HG02763 (cell line): ENCODE results near the gene GMDS.
"Not testable (repeated sequence)": the region's sequence is repeated elsewhere in the genome, so short reads cannot be mapped to it uniquely, and the experiment has no call there.

ENCODE experiments used
- ATAC-seq: cut with Tn5 transposase; IDR thresholded peaks from one replicate; pipeline ENCODE4 v1.9.1; 2021; ENCODE audit warnings: mild to moderate bottlenecking, moderate library complexity; ENCODE audit not compliant: unreplicated experiment

GMDS gene

GRCh38 chr6:1845543-1845942 lies 399.9 kb downstream of the GMDS start:
- not testable (repeated sequence) for ATAC-seq

- no peak for ATAC-seq
These were observed 403.1 kb downstream of the GMDS start for GRCh38 chr6:1842334-1842733.

- no peak for ATAC-seq
These were observed 404.3 kb downstream of the GMDS start for GRCh38 chr6:1841136-1841535.

- no peak for ATAC-seq
These were observed 404.8 kb downstream of the GMDS start for GRCh38 chr6:1840491-1841121.

GRCh38 chr6:1839361-1839760 lies 406.0 kb downstream of the GMDS start:
- no peak for ATAC-seq

- ATAC-seq: no peak
These were observed 406.7 kb downstream of the GMDS start for GRCh38 chr6:1838604-1839213.

- no peak for ATAC-seq
These were observed 407.6 kb downstream of the GMDS start for GRCh38 chr6:1837826-1838225.

- ATAC-seq: no peak
These were observed 408.7 kb downstream of the GMDS start for GRCh38 chr6:1836690-1837089.

- no peak for ATAC-seq
These were observed 410.5 kb downstream of the GMDS start for GRCh38 chr6:1834646-1835516.

- ATAC-seq: no peak
These were observed 411.2 kb downstream of the GMDS start for GRCh38 chr6:1834207-1834606.

GRCh38 chr6:1832844-1833787 lies 412.3 kb downstream of the GMDS start:
- no peak for ATAC-seq

- ATAC-seq: no peak
These were observed 413.0 kb downstream of the GMDS start for GRCh38 chr6:1832358-1832757.

- no peak for ATAC-seq
These were observed 417.2 kb downstream of the GMDS start for GRCh38 chr6:1827984-1828793.

- ATAC-seq: no peak
These were observed 419.5 kb downstream of the GMDS start for GRCh38 chr6:1825926-1826325.

- ATAC-seq: no peak
These were observed 420.1 kb downstream of the GMDS start for GRCh38 chr6:1825277-1825676.

GRCh38 chr6:1821513-1822183 lies 423.8 kb downstream of the GMDS start:
- ATAC-seq: no peak

- no peak for ATAC-seq
These were observed 424.3 kb downstream of the GMDS start for GRCh38 chr6:1821164-1821512.

GRCh38 chr6:1820714-1821113 lies 424.7 kb downstream of the GMDS start:
- ATAC-seq: no peak

GRCh38 chr6:1820165-1820564 lies 425.2 kb downstream of the GMDS start:
- no peak for ATAC-seq

- no peak for ATAC-seq
These were observed 426.4 kb downstream of the GMDS start for GRCh38 chr6:1819007-1819406.
